Esophagus squamous epithelium (tissue), 5 donors: ENCODE results near the gene FBXO22. TPM values are rescaled to one million over a fixed set of nuclear protein-coding genes. Genes with fewer than 3 reads are reported as not detected.
"Not testable (repeated sequence)": the region's sequence is repeated elsewhere in the genome, so short reads cannot be mapped to it uniquely, and the experiment has no call there.

Experiments
- DNase-seq: peaks from one replicate; lab custom pipeline; 2025; lab: John Stamatoyannopoulos, UW
- H3K27ac ChIP-seq, 4 donors: fragments of 200-600 bp; sonication (generic); one replicate each; pipeline ENCODE4 v1.5.1; 2016 to 2019; ENCODE audit warnings: mild to moderate bottlenecking in 1 of 4
- H3K27me3 ChIP-seq, 4 donors: fragments of 200-600 bp; sonication (generic); 1 replicate in 3 of 4; 2 replicates in 1 of 4; pipeline versions ENCODE4 v1.5.1 to v1.6.0; 2017 to 2021; ENCODE audit warnings: antibody characterized with exemption in 1 of 4
- H3K36me3 ChIP-seq, 3 donors: fragments of 200-600 bp; sonication (generic); one replicate each; pipeline ENCODE4 v1.5.1; 2016 to 2019
- H3K4me1 ChIP-seq, 3 donors: fragments of 200-600 bp; sonication (generic); one replicate each; pipeline ENCODE4 v1.5.1; 2017 to 2019
- H3K4me3 ChIP-seq, 4 donors: fragments of 200-600 bp; sonication (generic); 1 replicate in 3 of 4; 2 replicates in 1 of 4; pipeline ENCODE4 v1.5.1; 2016 to 2019; ENCODE audit warnings: mild to moderate bottlenecking in 2 of 4, moderate library complexity in 1 of 4
- H3K9me3 ChIP-seq, 3 donors: fragments of 200-600 bp; sonication (generic); one replicate each; pipeline ENCODE4 v1.5.1; 2016 to 2019
- CTCF ChIP-seq, 6 experiments: fragments of 450-650 bp in 4 of 6; fragments of 200-600 bp in 2 of 6; sonication (generic) in 2 of 6; IDR thresholded peaks; one replicate each; pipeline ENCODE4 v1.5.1; 2016 to 2019; ENCODE audit warnings: antibody characterized with exemption in 6 of 6, mild to moderate bottlenecking in 4 of 6, moderate library complexity in 4 of 6
- POLR2A ChIP-seq, 4 donors: fragments of 450-650 bp; IDR thresholded peaks; one replicate each; pipeline ENCODE4 v1.6.1; 2017; ENCODE audit warnings: antibody characterized with exemption in 4 of 4, mild to moderate bottlenecking in 4 of 4, moderate library complexity in 3 of 4
- WGBS, 2 donors: methylation state at CpG; one replicate each; pipeline ENCODE4 v1.1.5; 2018; 5-methylcytosine and 5-hydroxymethylcytosine counted together
- intact Hi-C: fragments of 100-400 bp; cut with DNase I; formaldehyde crosslinking; loops from one replicate; pipeline ENCODE4 v1.15.0; 2022
- total RNA-seq, 4 donors: library from RNA; depleted of rRNA; stranded (reverse); fragments of >200 nt; gene quantifications; one replicate each; pipeline ENCODE4 v1.1.0, GENCODE V29; 2016
- donor health status: DM: yes; HTN: yes; CAD: no.

FBXO22 gene
- total RNA-seq, 4 donors from 2014 or later: 5.6 to 18.9 (median 15.4) TPM

DNA sequence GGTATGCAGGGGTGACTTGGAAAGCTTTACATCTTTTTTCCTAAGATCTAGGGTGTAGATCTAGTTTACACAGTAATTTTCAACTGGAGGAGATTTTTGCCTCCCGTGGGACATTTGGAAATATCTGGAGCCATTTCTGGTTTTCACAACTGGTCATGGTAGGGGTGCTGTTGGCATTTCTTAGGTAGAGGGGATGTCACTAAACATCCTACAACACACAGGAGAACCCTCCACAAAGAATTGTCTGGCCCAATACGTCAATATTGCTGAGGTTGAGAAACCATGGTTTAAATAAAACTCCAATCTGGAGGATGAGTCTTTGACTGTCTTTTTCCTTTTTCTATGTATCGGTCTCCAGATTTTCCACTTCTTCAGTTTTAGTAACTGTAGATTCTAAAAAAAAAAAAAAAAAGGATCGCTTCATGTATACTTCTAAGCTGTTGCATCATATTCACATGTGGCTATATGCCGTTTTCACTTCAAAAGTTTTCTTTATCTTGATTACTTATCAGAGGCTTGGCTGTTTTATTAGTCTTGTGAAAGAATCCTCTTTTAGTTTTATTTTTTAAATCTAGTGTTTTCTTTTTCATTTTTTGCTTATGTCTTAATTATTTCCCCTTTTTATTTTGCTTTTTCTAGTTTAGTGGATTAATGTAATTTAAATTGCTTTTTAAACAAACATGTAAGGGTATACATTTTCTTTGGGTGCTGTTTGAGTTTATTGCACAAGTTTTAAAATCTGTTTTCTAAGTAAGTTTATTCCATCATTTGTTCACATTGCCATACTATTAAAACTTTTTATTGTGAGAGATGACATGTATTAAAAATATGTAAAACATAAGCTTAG lies 39.2 kb upstream of the FBXO22 start:
- intact Hi-C loops: no loop called here
- Histone ChIP-seq H3K4me1 (no peaks in the 10 kb centered on the region), H3K9me3 (no peaks in the 10 kb centered on the region), H3K4me3 (no peak overlapping the region), H3K27me3 (no peaks in the 10 kb centered on the region), H3K27ac (no peak overlapping the region), H3K36me3 (peaks cover 0 to 20% (median 0%) of the 10 kb centered on the region in 3 donors)
- DNase-seq: no peak
- 78 to 83% methylated on average over 5 of the region's 5 CpGs for WGBS, 2 donors
- no peak for TF ChIP-seq CTCF (IDR thresholded peaks at IDR 0.05)
- TF ChIP-seq POLR2A (IDR thresholded peaks at IDR 0.05): no peak

DNA sequence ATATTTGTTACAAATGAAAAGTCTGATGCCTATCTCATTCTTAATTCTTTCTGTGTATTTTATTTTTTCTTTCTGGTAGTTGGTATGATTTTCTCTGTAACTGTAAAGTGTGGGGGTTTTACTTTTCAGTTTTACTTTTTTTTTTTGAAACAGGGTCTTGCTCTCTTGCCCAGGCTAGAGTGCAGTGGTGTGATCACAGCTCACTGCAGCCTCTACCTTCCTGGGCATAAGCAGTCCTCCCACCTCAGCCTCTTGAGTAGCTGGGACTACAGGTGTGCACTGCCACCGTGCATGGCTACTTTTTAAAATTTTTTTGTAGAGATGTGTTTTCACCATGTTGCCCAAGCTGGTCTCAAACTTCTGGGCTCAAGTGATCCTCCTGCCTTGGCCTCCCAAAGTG lies 37.6 kb upstream of the FBXO22 start:
- WGBS, 2 donors: 88 to 100% methylated on average over 1 of the region's 1 CpG
- intact Hi-C loops, H3K27ac ChIP-seq: not testable (repeated sequence)

DNA sequence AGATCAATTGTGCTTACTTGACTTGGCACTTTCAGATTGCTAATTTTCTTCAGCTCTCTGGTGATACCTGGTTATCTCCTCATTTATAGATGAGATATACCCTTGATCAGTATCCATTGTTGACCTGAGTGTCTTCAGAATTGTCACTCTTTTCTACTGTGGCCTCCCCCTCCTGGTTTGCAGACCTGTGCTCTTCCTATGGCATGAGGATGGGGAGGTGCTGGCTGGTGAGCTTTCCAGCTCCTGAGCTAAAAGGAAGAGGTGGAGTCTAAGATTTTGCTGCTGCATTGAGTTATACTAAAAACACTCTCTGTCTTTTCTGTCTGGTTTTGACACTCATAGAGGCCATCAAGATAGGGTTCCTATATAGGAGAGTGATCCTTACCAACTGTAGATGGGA lies 36.8 kb upstream of the FBXO22 start:
- no peaks in the 10 kb centered on the region for H3K27me3 ChIP-seq
- TF ChIP-seq CTCF (IDR thresholded peaks at IDR 0.05) (no peak), POLR2A (IDR thresholded peaks at IDR 0.05) (no peak)
- H3K9me3 ChIP-seq: no peaks in the 10 kb centered on the region
- intact Hi-C loops: no loop called here
- peaks cover 0 to 30% (median 0%) of the 10 kb centered on the region in 3 donors for H3K36me3 ChIP-seq
- DNase-seq: no peak
- H3K27ac ChIP-seq: no peak overlapping the region
- H3K4me3 ChIP-seq: no peak overlapping the region
- H3K4me1 ChIP-seq: no peaks in the 10 kb centered on the region

More for the DNA sequence above, 37.6 kb upstream of the FBXO22 start:
- H3K36me3 ChIP-seq: peaks cover 0 to 31% (median 0%) of the 10 kb centered on the region in 3 donors
- not testable (repeated sequence) for H3K4me1 ChIP-seq, H3K27me3 ChIP-seq, H3K9me3 ChIP-seq, DNase-seq, H3K4me3 ChIP-seq

DNA sequence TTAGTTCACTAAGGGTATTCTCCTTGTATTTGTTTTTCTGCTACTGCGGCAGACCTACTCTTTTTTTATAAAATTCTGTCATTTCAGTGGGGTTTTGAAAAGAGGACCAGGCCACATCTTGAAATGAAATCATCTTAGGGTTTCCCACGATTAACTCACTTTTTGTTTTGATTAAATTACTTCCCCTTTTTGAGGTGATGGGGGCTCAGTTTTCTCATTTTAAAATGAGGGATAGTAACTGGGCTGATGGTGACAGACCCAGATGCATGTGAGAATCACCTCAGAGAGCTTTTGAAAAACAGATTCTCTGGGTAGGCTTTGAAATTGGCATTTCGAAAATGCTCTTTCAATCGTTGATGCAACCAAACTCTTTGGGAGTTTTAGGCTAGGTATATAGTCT lies 36.2 kb upstream of the FBXO22 start:
- 71 to 76% methylated on average over 4 of the region's 4 CpGs for WGBS, 2 donors
- intact Hi-C loops: no loop called here

DNA sequence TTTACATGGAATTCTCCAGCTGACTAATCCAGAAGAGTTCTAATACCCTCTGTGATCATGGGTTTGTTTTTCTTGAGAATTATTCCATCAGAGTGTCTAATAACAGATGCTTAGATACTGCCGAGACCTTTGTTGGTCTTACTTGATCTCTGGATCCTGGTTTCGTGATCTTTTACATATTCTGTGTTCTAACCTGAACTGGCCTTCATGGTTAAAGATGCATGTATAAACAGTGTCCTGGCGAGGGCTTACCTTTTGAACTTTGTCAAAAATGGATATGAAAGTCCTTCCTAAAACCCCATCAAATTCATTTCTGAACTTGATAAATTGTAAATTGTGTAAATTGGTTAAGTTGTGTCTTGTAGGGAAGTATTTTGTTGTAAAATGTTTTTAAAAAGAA lies 35.7 kb upstream of the FBXO22 start:
- Histone ChIP-seq H3K9me3 (no peaks in the 10 kb centered on the region), H3K4me1 (no peaks in the 10 kb centered on the region), H3K36me3 (peaks cover 0 to 29% (median 0%) of the 10 kb centered on the region in 3 donors), H3K4me3 (no peak overlapping the region), H3K27me3 (no peaks in the 10 kb centered on the region), H3K27ac (no peak overlapping the region)
- 84 to 86% methylated on average over 3 of the region's 3 CpGs for WGBS, 2 donors
- intact Hi-C loops: no loop called here
- TF ChIP-seq CTCF (IDR thresholded peaks at IDR 0.05) (no peak), POLR2A (IDR thresholded peaks at IDR 0.05) (no peak)
- DNase-seq: no peak

More for the DNA sequence above, 36.2 kb upstream of the FBXO22 start:
- Histone ChIP-seq H3K36me3 (peaks cover 0 to 28% (median 0%) of the 10 kb centered on the region in 3 donors), H3K27me3 (no peaks in the 10 kb centered on the region), H3K4me1 (no peaks in the 10 kb centered on the region), H3K9me3 (no peaks in the 10 kb centered on the region), H3K27ac (no peak overlapping the region), H3K4me3 (no peak overlapping the region)
- TF ChIP-seq CTCF (IDR thresholded peaks at IDR 0.05): no peak
- TF ChIP-seq POLR2A (IDR thresholded peaks at IDR 0.05): no peak
- no peak for DNase-seq
